ENCODE results near the gene KCNMA1.

- TF ChIP-seq EZH2 (IDR thresholded peaks at IDR 0.05; ENCODE audit: low read depth) = no peak
- TF ChIP-seq CTCF (conservative IDR thresholded peaks at IDR 0.05) = no peak
Observed at GRCh38 chr10:76954838-76955237, 682.8 kb downstream of the KCNMA1 start.

Data from PC-9 (cell line).